GM18511 (cell line): Measurements from ENCODE around the gene MIER3.

ENCODE experiments used
- ATAC-seq: cut with Tn5 transposase; IDR thresholded peaks from one replicate; pipeline ENCODE4 v1.9.1; 2021; ENCODE audit warnings: mild to moderate bottlenecking, moderate library complexity; ENCODE audit not compliant: unreplicated experiment

Gene MIER3

GRCh38 chr5:56900858-56901578 is 50.9 kb downstream of the MIER3 start:
- ATAC-seq, result no peak

DNA sequence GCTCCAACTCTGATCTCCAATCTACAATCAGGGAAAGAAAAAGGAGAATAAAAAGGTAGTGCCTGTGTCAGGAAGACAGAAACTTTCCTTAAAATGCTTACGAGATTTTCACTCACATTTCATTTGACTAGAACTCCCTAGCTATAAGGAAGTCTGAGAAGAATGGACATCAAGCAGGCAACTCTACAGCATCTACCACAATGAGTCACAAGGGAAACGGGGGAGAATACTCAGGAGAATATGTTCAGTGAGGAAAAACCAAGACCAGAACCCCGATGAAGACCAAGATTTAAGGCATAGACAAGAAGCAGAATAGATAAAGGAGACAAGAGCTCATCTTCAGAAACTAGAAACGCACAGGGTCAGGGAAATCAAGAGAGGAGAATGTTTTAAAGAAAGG is 51.5 kb downstream of the MIER3 start:
- ATAC-seq, result no peak

DNA sequence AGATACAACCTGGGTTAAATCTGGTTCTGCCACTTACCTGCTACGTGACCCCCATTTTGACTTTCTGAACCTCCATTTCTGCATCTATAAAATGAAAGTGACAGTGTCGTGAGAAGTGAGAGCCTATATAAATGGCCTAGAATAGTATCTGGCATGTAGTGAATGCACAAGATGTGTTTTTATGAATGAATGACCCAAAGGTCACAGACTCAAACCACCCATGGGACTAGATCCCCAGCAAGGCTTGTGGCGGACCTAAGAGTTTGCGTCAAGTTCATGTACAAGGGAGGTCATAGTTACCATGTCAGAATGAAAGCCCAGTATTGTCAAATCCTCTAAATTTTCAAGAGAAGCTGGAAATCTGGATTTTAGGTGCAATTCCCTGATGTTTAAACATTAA is 53.7 kb downstream of the MIER3 start:
- no peak for ATAC-seq

DNA sequence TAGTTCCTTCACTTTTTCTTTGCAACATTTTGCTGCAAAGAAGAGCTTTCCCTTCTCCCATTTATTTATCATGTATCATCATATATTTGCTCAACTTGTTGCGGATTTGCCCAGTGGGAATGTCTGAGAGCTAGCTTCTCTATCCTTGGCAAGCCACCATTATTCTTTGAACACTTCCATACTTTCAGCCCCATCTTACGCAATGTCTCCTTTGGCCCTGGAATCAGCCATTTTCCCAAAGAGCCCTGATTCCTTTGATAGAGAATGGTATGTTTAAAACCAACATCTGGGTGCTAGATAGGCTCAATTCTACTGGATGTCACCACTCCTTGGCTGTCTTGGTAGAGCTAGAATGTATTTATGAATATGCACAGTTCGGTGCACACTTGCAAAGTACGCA is 55.2 kb downstream of the MIER3 start:
- ATAC-seq, result no peak

GRCh38 chr5:56893251-56893951 is 58.5 kb downstream of the MIER3 start:
- no peak for ATAC-seq

- no peak for ATAC-seq
Observed at GRCh38 chr5:56881571-56881970, 70.4 kb downstream of the MIER3 start.

- ATAC-seq, result no peak
Observed at GRCh38 chr5:56876327-56876726, 75.6 kb downstream of the MIER3 start.

DNA sequence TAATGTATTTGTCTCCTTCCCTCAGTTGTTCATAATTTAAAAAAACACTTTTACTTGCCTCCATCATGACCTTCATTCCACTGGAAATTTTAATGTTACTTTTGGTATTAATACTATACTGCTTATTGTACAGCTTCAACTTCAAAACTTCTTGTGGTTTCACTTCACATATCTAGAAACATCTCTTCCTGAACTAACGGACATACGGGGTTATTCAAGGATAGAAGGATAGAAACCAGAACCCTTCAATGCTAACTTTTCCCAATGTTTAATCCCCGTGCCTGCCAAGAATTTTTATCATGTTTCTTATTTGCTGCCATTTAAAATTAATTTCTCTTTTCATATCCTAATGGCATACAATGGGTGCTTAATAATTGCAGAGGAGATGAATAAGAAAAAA is 78.9 kb downstream of the MIER3 start:
- ATAC-seq, result no peak

GRCh38 chr5:56871777-56872176 is 80.1 kb downstream of the MIER3 start:
- ATAC-seq, result no peak
